Measurements from ENCODE around the gene ARFIP2. TPM values are rescaled to one million over a fixed set of nuclear protein-coding genes. Genes with fewer than 3 reads are reported as not detected.
A peak's percentile ranks its signal among the peaks of the same experiment; 100 is the strongest.

Gene ARFIP2
- total RNA-seq, 1 donor from 2014 or later: 46.7 TPM

DNA sequence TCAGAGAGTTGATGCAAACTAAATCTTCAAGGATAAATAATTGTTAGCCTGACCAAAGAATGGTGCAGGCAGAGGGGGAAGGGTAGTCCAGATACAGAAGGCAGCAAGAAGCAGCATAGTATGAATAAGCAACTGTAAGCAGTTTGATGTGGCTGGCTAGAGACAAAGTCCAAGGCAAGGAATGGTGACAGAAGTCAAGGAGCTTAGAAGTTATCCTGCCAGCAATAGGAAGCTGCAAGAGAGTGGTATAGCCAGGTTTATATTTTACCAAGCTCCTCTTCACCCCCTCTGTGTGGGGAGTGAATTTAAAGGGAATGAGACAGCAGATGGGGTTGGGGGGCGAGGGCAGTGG is 22.1 kb downstream of the ARFIP2 start:
- Mint-ChIP-seq H3K27ac (ENCODE audit: unreplicated experiment) (no peak overlapping the region), H3K36me3 (ENCODE audit: low read depth, unreplicated experiment) (peaks cover 29% of the 10 kb centered on the region), H3K4me3 (ENCODE audit: unreplicated experiment) (no peak overlapping the region), H3K4me1 (ENCODE audit: unreplicated experiment) (no peaks in the 10 kb centered on the region), H3K27me3 (ENCODE audit: unreplicated experiment) (peaks cover 3% of the 10 kb centered on the region), H3K9me3 (ENCODE audit: unreplicated experiment) (no peaks in the 10 kb centered on the region)
- DNase-seq (ENCODE audit: low spot score): no peak
- TF ChIP-seq, protein P1, sequence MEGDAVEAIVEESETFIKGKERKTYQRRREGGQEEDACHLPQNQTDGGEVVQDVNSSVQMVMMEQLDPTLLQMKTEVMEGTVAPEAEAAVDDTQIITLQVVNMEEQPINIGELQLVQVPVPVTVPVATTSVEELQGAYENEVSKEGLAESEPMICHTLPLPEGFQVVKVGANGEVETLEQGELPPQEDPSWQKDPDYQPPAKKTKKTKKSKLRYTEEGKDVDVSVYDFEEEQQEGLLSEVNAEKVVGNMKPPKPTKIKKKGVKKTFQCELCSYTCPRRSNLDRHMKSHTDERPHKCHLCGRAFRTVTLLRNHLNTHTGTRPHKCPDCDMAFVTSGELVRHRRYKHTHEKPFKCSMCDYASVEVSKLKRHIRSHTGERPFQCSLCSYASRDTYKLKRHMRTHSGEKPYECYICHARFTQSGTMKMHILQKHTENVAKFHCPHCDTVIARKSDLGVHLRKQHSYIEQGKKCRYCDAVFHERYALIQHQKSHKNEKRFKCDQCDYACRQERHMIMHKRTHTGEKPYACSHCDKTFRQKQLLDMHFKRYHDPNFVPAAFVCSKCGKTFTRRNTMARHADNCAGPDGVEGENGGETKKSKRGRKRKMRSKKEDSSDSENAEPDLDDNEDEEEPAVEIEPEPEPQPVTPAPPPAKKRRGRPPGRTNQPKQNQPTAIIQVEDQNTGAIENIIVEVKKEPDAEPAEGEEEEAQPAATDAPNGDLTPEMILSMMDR (IDR thresholded peaks at IDR 0.05; ENCODE audit: unreplicated experiment): no peak

DNA sequence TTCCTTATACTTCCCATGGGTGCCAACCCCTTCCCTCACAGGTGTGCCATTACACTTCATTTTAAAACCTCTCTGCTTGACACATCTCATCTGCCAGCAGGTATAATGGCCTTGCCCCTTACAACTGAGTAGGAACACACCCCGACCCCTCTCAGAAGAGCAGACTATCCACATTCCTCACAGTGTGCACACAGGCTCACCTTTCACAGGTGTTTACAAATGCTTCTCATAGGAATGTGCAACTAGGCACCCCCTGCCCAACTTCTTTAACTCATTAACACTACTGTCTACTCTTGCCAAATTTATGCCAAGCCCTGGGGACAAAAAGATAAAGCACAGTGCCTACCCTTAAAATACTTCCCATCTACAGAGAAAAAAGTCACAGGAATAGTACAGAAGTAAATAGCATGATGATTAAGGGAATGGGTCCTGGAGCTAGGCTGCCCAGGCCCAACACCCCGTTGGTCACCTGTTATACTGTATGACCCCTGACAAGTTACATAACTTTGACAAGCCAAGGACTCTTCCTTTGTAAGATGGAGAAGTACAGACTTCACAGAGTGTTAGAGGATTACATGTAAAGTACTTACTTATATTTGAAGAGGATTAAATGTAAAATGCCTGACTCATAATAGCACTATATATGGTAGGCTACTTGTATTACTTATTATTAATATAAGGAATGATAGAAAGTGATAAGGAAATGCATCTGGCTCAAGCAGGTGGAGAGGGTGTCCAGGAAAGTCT is 22.6 kb downstream of the ARFIP2 start:
- no peaks in the 10 kb centered on the region for H3K9me3 Mint-ChIP-seq (ENCODE audit: unreplicated experiment)
- peak overlapping the region; percentile 25 for H3K27ac Mint-ChIP-seq (ENCODE audit: unreplicated experiment)
- no peaks in the 10 kb centered on the region for H3K4me1 Mint-ChIP-seq (ENCODE audit: unreplicated experiment)
- peaks cover 26% of the 10 kb centered on the region for H3K36me3 Mint-ChIP-seq (ENCODE audit: low read depth, unreplicated experiment)
- H3K4me3 Mint-ChIP-seq (ENCODE audit: unreplicated experiment): no peak overlapping the region
- no peak for DNase-seq (ENCODE audit: low spot score)
- H3K27me3 Mint-ChIP-seq (ENCODE audit: unreplicated experiment): peaks cover 3% of the 10 kb centered on the region
- TF ChIP-seq, protein P1 (IDR thresholded peaks at IDR 0.05; ENCODE audit: unreplicated experiment): no peak

DNA sequence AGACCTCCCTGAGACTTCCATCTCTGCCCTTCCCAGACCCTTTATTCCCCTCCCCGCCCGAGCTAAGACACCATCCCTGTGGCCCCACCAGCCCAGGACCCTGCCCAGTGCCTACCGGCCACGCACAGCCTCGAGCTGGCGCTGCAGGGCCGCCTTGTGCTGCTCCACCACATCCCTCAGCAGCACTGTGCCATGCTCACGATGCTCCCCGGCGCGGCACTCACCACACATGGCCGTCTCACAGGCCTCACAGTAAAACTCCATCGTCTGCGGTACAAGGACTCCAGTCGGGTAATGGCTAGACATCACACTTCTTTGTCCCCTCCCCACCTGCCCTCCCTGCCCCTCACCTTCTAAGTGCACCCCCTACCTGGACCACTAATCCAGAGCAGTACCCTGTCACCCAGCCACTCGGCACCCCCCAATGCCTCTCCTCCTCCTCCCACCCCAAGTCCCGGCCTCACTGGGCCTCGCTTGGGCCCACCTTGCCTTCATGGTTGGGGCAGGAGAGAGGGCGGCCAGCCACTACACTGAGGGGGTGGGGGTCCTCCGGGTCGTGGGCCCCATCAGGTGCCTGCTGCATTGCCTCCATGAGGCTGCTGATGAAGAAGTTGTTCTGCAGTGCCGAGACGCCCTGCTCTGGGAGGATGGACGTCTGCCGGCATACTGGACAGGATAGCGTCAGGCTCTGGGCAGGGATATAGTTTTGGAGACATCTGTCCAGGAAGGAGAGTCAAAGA is 23.4 kb downstream of the ARFIP2 start:
- DNase-seq (ENCODE audit: low spot score): no peak
- Mint-ChIP-seq H3K36me3 (ENCODE audit: low read depth, unreplicated experiment) (peaks cover 23% of the 10 kb centered on the region), H3K27ac (ENCODE audit: unreplicated experiment) (no peak overlapping the region), H3K4me3 (ENCODE audit: unreplicated experiment) (no peak overlapping the region), H3K9me3 (ENCODE audit: unreplicated experiment) (no peaks in the 10 kb centered on the region), H3K27me3 (ENCODE audit: unreplicated experiment) (peaks cover 3% of the 10 kb centered on the region), H3K4me1 (ENCODE audit: unreplicated experiment) (no peaks in the 10 kb centered on the region)
- TF ChIP-seq, protein P1 (IDR thresholded peaks at IDR 0.05; ENCODE audit: unreplicated experiment): no peak

DNA sequence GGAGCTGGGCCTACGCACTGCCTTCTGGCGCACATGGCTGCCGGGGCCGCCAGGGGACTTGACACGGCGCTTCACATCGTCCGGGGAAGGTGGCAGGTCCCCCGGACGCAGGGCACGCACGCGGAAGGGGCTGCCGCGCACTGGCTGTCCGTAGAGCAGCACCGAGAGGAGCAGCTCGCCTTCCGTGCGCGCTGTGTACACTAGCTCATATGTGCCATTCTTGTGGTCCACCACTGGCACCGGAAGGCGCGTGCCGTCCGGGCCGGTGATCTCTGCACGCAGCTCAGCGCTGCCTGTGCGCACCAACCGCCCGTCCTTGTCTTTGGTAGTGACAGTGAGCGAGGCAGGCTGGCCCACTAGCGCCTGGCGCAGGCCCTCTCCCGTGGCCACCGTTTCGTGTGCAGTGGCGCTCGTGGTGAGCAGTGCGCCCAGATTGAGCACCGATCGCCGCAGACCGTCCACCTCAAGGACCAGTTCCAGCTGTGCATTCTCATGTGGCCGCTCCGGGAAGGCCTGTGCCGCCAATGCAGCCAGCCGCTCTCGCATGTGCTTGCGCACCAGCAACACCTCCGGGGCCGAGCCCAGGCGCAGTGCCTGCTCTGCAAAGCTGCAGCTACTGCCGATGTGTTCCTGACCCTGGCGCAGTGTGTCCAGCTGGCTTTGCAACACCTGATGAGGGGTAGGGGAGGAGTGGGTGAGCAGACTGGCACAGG is 24.6 kb downstream of the ARFIP2 start:
- Mint-ChIP-seq H3K36me3 (ENCODE audit: low read depth, unreplicated experiment) (peaks cover 23% of the 10 kb centered on the region), H3K9me3 (ENCODE audit: unreplicated experiment) (no peaks in the 10 kb centered on the region), H3K27me3 (ENCODE audit: unreplicated experiment) (peaks cover 4% of the 10 kb centered on the region), H3K4me1 (ENCODE audit: unreplicated experiment) (no peaks in the 10 kb centered on the region), H3K4me3 (ENCODE audit: unreplicated experiment) (no peak overlapping the region), H3K27ac (ENCODE audit: unreplicated experiment) (no peak overlapping the region)
- TF ChIP-seq, protein P1 (IDR thresholded peaks at IDR 0.05; ENCODE audit: unreplicated experiment): no peak
- no peak for DNase-seq (ENCODE audit: low spot score)

Data from endothelial cell (in vitro differentiated cells).